Osteocyte (in vitro differentiated cells): ENCODE measurements around the gene RAP1A. TPM values are rescaled to one million over a fixed set of nuclear protein-coding genes. Genes with fewer than 3 reads are reported as not detected.

Experiments used
- DNase-seq: peaks from one replicate; pipeline ENCODE4 v3.0.0; 2021; ENCODE audit warnings: mixed read lengths; ENCODE audit not compliant: unreplicated experiment; ENCODE audit errors: extremely low spot score
- H3K27ac Mint-ChIP-seq: one replicate; pipeline ENCODE4 v1.8.0; 2021; ENCODE audit warnings: mild to moderate bottlenecking, mixed read lengths; ENCODE audit not compliant: unreplicated experiment
- H3K27me3 Mint-ChIP-seq: one replicate; pipeline ENCODE4 v1.8.0; 2021; ENCODE audit warnings: mixed read lengths; ENCODE audit not compliant: unreplicated experiment
- H3K36me3 Mint-ChIP-seq: one replicate; pipeline ENCODE4 v1.8.0; 2021; ENCODE audit warnings: mixed read lengths; ENCODE audit not compliant: unreplicated experiment
- H3K4me1 Mint-ChIP-seq: one replicate; pipeline ENCODE4 v1.8.0; 2021; ENCODE audit warnings: mixed read lengths; ENCODE audit not compliant: unreplicated experiment
- H3K4me3 Mint-ChIP-seq: one replicate; pipeline ENCODE4 v1.8.0; 2021; ENCODE audit warnings: mild to moderate bottlenecking, moderate library complexity, mixed read lengths; ENCODE audit not compliant: unreplicated experiment
- H3K9me3 Mint-ChIP-seq: one replicate; pipeline ENCODE4 v1.8.0; 2021; ENCODE audit warnings: mixed read lengths; ENCODE audit not compliant: unreplicated experiment
- total RNA-seq: library from RNA; stranded (reverse); gene quantifications from 2 replicates; pipeline ENCODE4 v1.2.1, GENCODE V29; 2021
- TF ChIP-seq, protein P1 (sequence below): fragments of 200-600 bp; sonication (generic); IDR thresholded peaks from 2 replicates; pipeline ENCODE4 v1.5.0; 2021; ENCODE audit warnings: antibody characterized with exemption, mild to moderate bottlenecking, moderate library complexity

The RAP1A gene
- total RNA-seq, 1 donor from 2014 or later: 48.3 TPM

GRCh38 chr1:111592389-111593361 is 26.9 kb upstream of the RAP1A start:
- peaks cover 9% of the 10 kb centered on the region for H3K27me3 Mint-ChIP-seq
- H3K9me3 Mint-ChIP-seq: no peaks in the 10 kb centered on the region
- H3K27ac Mint-ChIP-seq: peak overlapping the region; percentile 28
- peak overlapping the region; percentile 51 for H3K4me3 Mint-ChIP-seq
- no peaks in the 10 kb centered on the region for H3K36me3 Mint-ChIP-seq
- TF ChIP-seq, protein P1, sequence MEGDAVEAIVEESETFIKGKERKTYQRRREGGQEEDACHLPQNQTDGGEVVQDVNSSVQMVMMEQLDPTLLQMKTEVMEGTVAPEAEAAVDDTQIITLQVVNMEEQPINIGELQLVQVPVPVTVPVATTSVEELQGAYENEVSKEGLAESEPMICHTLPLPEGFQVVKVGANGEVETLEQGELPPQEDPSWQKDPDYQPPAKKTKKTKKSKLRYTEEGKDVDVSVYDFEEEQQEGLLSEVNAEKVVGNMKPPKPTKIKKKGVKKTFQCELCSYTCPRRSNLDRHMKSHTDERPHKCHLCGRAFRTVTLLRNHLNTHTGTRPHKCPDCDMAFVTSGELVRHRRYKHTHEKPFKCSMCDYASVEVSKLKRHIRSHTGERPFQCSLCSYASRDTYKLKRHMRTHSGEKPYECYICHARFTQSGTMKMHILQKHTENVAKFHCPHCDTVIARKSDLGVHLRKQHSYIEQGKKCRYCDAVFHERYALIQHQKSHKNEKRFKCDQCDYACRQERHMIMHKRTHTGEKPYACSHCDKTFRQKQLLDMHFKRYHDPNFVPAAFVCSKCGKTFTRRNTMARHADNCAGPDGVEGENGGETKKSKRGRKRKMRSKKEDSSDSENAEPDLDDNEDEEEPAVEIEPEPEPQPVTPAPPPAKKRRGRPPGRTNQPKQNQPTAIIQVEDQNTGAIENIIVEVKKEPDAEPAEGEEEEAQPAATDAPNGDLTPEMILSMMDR: no peak
- peaks cover 17% of the 10 kb centered on the region for H3K4me1 Mint-ChIP-seq
- DNase-seq: no peak

DNA sequence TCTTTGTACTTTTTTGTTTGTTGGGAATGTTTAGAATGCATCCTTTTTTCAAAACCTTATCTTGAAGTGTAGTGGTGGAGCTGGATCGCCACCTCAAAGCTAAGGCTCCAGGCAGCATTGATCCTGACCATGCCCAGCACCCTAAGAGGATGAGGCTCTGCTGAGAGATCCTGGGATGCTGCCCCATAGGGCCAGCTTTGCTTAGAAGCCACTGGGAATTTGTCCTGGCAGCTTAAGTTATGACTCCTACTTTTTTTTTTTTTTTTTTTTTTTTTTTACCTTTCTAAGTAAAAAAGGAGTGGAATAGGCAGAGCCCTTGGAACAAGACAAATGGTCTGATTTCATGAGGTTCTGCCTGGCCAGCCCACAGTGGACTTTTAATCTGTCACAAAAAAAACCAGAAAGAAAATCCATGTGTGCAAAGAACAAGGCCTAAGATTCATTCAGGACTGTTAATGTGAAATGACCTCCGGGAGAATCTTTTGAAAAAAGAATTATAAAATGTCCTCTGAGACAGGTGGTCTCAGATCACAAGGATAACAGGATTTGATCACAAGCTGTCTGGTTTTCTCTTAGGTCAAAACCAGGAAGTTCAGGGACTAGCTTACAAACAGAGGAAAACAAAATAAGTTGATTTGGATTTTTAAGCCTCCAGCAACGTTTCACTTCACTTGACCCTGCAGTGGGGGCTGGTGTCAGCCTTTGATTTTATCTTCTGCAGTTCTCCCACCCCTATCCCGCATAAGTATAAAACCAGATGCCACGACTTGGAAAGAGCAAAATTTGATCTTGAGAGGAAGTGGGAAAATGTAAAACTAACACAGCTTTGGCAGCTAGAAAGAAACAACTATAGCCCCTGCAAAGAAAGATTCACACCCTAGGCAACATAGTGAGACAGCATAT is 25.9 kb upstream of the RAP1A start:
- Mint-ChIP-seq H3K27ac (peak overlapping the region; percentile 23), H3K36me3 (no peaks in the 10 kb centered on the region), H3K4me1 (peaks cover 17% of the 10 kb centered on the region), H3K4me3 (no peak overlapping the region), H3K9me3 (no peaks in the 10 kb centered on the region), H3K27me3 (peaks cover 14% of the 10 kb centered on the region)
- TF ChIP-seq, protein P1: no peak
- no peak for DNase-seq

DNA sequence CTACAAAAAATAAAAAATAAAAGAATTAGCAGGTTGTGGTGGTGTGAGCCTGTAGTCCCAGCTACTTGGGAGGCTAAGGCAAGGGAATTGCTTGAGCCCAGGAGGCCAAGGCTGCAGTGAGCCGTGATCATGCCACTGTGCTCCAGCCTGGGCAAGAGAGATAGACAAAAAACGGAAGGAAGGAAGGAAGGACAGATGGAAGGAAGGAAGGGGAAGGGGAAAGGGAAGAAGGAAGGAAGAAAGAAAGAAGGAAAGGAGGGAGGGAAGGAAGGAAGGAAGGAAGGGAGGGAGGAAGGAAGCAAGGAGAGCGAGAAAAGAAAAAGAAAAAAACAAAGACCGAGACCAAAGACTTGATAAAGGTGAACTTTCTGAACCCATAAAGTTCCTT is 25.3 kb upstream of the RAP1A start:
- Mint-ChIP-seq H3K27me3 (peaks cover 15% of the 10 kb centered on the region), H3K4me3 (no peak overlapping the region), H3K27ac (no peak overlapping the region), H3K36me3 (no peaks in the 10 kb centered on the region), H3K4me1 (peaks cover 17% of the 10 kb centered on the region), H3K9me3 (no peaks in the 10 kb centered on the region)
- TF ChIP-seq, protein P1: no peak
- no peak for DNase-seq

- H3K9me3 Mint-ChIP-seq: no peaks in the 10 kb centered on the region
- no peak for DNase-seq
- no peaks in the 10 kb centered on the region for H3K36me3 Mint-ChIP-seq
- H3K27me3 Mint-ChIP-seq: peaks cover 15% of the 10 kb centered on the region
- H3K4me1 Mint-ChIP-seq: peaks cover 17% of the 10 kb centered on the region
- TF ChIP-seq, protein P1: no peak
- no peak overlapping the region for H3K4me3 Mint-ChIP-seq
- no peak overlapping the region for H3K27ac Mint-ChIP-seq
Measured at GRCh38 chr1:111595807-111596206, 23.8 kb upstream of the RAP1A start.
